Measurements from ENCODE around the gene SH3D19.
A peak's percentile ranks its signal among the peaks of the same experiment; 100 is the strongest.

Gene SH3D19

DNA sequence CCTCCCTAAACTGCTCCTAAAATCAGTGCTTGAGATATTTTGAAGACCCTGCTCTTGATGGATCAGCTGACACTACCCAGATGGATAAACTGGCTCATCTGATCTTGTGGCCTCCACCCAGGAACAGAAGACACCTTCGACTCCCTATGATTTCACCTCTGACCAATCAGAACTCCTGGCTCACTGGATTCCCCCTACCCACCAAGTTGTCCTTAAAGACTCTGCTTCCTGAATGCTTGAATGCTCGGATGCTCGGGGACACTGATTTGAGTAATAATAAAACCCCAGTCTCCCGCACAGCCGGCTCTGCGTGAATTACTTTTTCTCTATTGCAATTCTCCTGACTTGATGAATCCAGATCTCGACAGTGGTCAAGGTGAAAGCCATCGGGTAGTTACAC lies 237.9 kb downstream of the SH3D19 start:
- no peak for DNase-seq

DNA sequence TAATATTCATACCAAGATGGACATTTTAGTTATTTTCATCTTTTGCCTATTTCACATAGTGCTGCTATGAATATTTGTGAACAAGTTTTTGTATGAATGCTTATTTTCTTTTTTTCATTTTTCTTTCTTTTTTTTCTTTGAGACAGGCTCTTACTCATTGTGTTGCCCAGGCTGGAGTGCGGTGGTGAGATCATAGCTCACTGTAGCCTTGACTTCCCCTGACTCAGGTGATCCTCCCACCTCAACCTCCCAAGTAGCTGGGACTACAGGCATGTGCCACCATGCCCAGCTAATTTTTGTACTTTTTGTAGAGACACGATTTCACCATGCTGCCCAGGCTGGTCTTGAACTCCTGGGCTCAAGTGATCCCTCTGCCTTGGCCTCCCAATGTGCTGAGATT lies 247.4 kb downstream of the SH3D19 start:
- peak in 1 of 2 experiments; percentile 3 for DNase-seq

DNA sequence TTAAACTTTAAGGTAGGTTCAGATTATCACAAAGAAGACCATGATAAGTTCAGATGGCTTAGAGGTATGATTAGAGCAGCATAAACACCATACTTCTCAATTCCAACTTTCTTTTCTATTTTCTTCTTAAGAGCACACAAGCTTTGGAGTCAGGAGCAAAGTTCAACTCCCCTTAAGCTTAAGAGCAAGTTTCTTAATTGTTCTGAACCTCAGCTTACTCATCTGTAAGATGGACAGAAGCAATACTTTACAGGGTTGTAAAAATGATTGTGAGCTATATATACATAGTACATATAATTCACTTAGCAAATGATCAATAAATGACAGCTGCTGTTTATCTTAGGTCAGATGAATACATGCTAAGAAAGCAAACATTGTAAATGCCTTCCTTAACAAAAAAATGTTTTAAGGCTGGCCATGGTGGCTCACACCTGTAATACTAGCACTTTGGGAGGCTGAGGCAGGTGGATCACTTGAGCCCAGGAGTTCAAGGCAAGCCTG lies 250.9 kb downstream of the SH3D19 start:
- DNase-seq = no peak
